A549 (cell line): ENCODE data around the gene RNF186. TPM values are rescaled to one million over a fixed set of nuclear protein-coding genes. Genes with fewer than 3 reads are reported as not detected.

Experiments used
- ATAC-seq, 2 experiments: fragments of 200-7000 bp in 1 of 2; fragments of >200 bp in 1 of 2; cut with Nextera tagmentation in 1 of 2; cut with Tn5 transposase in 1 of 2; 3 replicates each; pipeline versions ENCODE4 v1.8.0 to v1.9.1; 2018 to 2020; ENCODE audit warnings: mild to moderate bottlenecking in 1 of 2, moderate library complexity in 1 of 2
- CTCF ChIA-PET: fragments of 300-600 bp; sonication (Branson Sonifier 250); formaldehyde crosslinking; extraction: SDS; loops from one replicate; lab custom pipeline; 2021; ENCODE audit warnings: antibody characterized with exemption, inconsistent platforms; lab: Yijun Ruan, JAX
- POLR2A ChIA-PET: fragments of 350-600 bp; formaldehyde crosslinking; extraction: SDS; loops from one replicate; lab custom pipeline; 2021; ENCODE audit warnings: antibody characterized with exemption, inconsistent platforms; lab: Yijun Ruan, JAX
- DNase-seq, 2 experiments: peaks; one replicate each; pipeline versions ENCODE4 v3.0.0 to v3.0.0-alpha.2; 2011 to 2016; ENCODE audit warnings: low read depth in 1 of 2, low spot score in 1 of 2
- FAIRE-seq: peaks from 2 replicates; lab custom pipeline; 2011; peaks lifted over from hg19 to GRCh38; lab: Jason Lieb, UNC
- H3K27ac ChIP-seq, 2 experiments: fragments of >200 bp; sonication (Bioruptor Twin); formaldehyde crosslinking; 3 replicates each; pipeline ENCODE4 v1.5.1; 2016 to 2017
- H3K4me1 ChIP-seq: fragments of >200 bp; sonication (Bioruptor Twin); formaldehyde crosslinking; 3 replicates; pipeline ENCODE4 v1.6.1; 2016
- H3K4me2 ChIP-seq: fragments of >200 bp; sonication (Bioruptor Twin); formaldehyde crosslinking; 3 replicates; pipeline ENCODE4 v1.6.1; 2016
- H3K4me3 ChIP-seq: fragments of >200 bp; sonication (Bioruptor Twin); formaldehyde crosslinking; 3 replicates; pipeline ENCODE4 v1.5.1; 2016
- H3K9me3 ChIP-seq: fragments of >200 bp; sonication (Bioruptor Twin); formaldehyde crosslinking; 3 replicates; pipeline ENCODE4 v1.6.1; 2016
- CHD4 ChIP-seq: fragments of 200-600 bp; sonication (generic); IDR thresholded peaks from 2 replicates; pipeline ENCODE4 v1.6.1; 2016; ENCODE audit warnings: antibody characterized with exemption, mild to moderate bottlenecking, borderline replicate concordance
- EHMT2 ChIP-seq: fragments of 200-600 bp; sonication (generic); IDR thresholded peaks from 2 replicates; pipeline ENCODE4 v1.6.1; 2016; ENCODE audit warnings: antibody characterized with exemption, low read depth, mild to moderate bottlenecking, moderate library complexity
- EP300 ChIP-seq, 2 experiments: fragments of >200 bp; sonication (Bioruptor Twin); formaldehyde crosslinking; IDR thresholded peaks; 2 replicates in 1 of 2; 3 replicates in 1 of 2; pipeline ENCODE4 v1.6.1; 2016 to 2017
- FOSB ChIP-seq: fragments of 250-450 bp; sonication (Bioruptor Pico); IDR thresholded peaks from 2 replicates; pipeline ENCODE4 v1.5.0; 2020; ENCODE audit warnings: mild to moderate bottlenecking, moderate library complexity
- GATA3 ChIP-seq: IDR thresholded peaks from 2 replicates; pipeline ENCODE4 v1.6.1; 2012; ENCODE audit warnings: borderline replicate concordance
- HOXA7 ChIP-seq: fragments of 250-450 bp; sonication (Bioruptor Pico); IDR thresholded peaks from 2 replicates; pipeline ENCODE4 v1.5.0; 2020; ENCODE audit warnings: mild to moderate bottlenecking, moderate library complexity
- JUN ChIP-seq, 2 experiments: fragments of >200 bp; sonication (Bioruptor Twin); formaldehyde crosslinking; IDR thresholded peaks; 2 replicates in 1 of 2; 3 replicates in 1 of 2; pipeline ENCODE4 v1.6.1; 2016 to 2017
- KDM5A ChIP-seq: fragments of 200-600 bp; sonication (generic); IDR thresholded peaks from 2 replicates; pipeline ENCODE4 v1.6.1; 2016; ENCODE audit warnings: antibody characterized with exemption, mild to moderate bottlenecking
- MYC ChIP-seq: IDR thresholded peaks from 2 replicates; pipeline ENCODE4 v1.6.1; 2012; ENCODE audit warnings: mild to moderate bottlenecking, inconsistent platforms, low read length, improper control_type of control experiment, borderline replicate concordance
- POLR2A ChIP-seq: IDR thresholded peaks from 2 replicates; pipeline ENCODE4 v1.6.1; 2012; ENCODE audit warnings: mild to moderate bottlenecking, low read length
- RAD21 ChIP-seq, 2 experiments: fragments of >200 bp in 1 of 2; sonication (Bioruptor Twin) in 1 of 2; formaldehyde crosslinking in 1 of 2; IDR thresholded peaks in 1 of 2; conservative IDR thresholded peaks in 1 of 2; 2 replicates in 1 of 2; 3 replicates in 1 of 2; pipeline ENCODE4 v1.6.1; 2012 to 2018; ENCODE audit warnings: inconsistent platforms in 1 of 2
- SMC3 ChIP-seq: fragments of >200 bp; sonication (Bioruptor Twin); formaldehyde crosslinking; IDR thresholded peaks from 3 replicates; pipeline ENCODE4 v1.6.1; 2018; ENCODE audit warnings: inconsistent platforms
- SREBF2 ChIP-seq: fragments of 450-650 bp; IDR thresholded peaks from 2 replicates; pipeline ENCODE4 v1.6.1; 2014; ENCODE audit warnings: mild to moderate bottlenecking, moderate library complexity
- ZC3H11A ChIP-seq: fragments of 450-650 bp; IDR thresholded peaks from 2 replicates; pipeline ENCODE4 v1.6.1; 2014; ENCODE audit warnings: antibody characterized with exemption, mild to moderate bottlenecking
- WGBS: methylation state at CpG from one replicate; pipeline ENCODE4 v1.1.6; 2017; ENCODE audit errors: missing lambda C conversion rate; 5-methylcytosine and 5-hydroxymethylcytosine counted together
- polyA minus RNA-seq: library from RNA; depleted of rRNA, polyadenylated mRNA; stranded (reverse); fragments of >200 nt; gene quantifications from 2 replicates; pipeline ENCODE4 v1.2.3, GENCODE V29; 2011; rRNA and poly(A)+ RNA removed
- polyA plus RNA-seq, 4 experiments: library from polyadenylated mRNA; depleted of rRNA in 3 of 4; stranded (reverse); fragments of >200 nt; fragmentation: RNase III in 1 of 4; extraction: RNeasy Plus Mini Kit Qiagen cat#74134 plus additional on column Dnase treatment in 1 of 4; gene quantifications; 2 replicates in 3 of 4; 3 replicates in 1 of 4; pipeline ENCODE4 v1.2.3, GENCODE V29; 2011 to 2017
- TF ChIP-seq, protein P1 (sequence below): fragments of 200-600 bp; sonication (generic); IDR thresholded peaks from 2 replicates; pipeline ENCODE4 v1.6.1; 2016; ENCODE audit warnings: antibody characterized with exemption, mild to moderate bottlenecking, moderate library complexity
- TF ChIP-seq, protein P2 (sequence below): fragments of >200 bp; sonication (Bioruptor Twin); formaldehyde crosslinking; IDR thresholded peaks from 3 replicates; pipeline ENCODE4 v1.5.1; 2016
- TF ChIP-seq, protein P3 (sequence below): fragments of 150-350 bp; IDR thresholded peaks from 2 replicates; pipeline ENCODE4 v1.6.1; 2014; ENCODE audit warnings: low read depth, mild to moderate bottlenecking, low read length

RNF186 gene, protein sequence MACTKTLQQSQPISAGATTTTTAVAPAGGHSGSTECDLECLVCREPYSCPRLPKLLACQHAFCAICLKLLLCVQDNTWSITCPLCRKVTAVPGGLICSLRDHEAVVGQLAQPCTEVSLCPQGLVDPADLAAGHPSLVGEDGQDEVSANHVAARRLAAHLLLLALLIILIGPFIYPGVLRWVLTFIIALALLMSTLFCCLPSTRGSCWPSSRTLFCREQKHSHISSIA
- not detected in 2 replicates for polyA plus RNA-seq (2011; rRNA removed)
- not detected in 2 replicates for polyA plus RNA-seq (2012; cell fraction: cytosol; rRNA removed)
- not detected in 2 replicates for polyA plus RNA-seq (2012; cell fraction: nucleus; rRNA removed)
- polyA plus RNA-seq (2017; fragmentation: RNase III; extraction: RNeasy Plus Mini Kit Qiagen cat#74134 plus additional on column Dnase treatment) = not detected in 3 replicates
- not detected in 2 replicates for polyA minus RNA-seq

DNA sequence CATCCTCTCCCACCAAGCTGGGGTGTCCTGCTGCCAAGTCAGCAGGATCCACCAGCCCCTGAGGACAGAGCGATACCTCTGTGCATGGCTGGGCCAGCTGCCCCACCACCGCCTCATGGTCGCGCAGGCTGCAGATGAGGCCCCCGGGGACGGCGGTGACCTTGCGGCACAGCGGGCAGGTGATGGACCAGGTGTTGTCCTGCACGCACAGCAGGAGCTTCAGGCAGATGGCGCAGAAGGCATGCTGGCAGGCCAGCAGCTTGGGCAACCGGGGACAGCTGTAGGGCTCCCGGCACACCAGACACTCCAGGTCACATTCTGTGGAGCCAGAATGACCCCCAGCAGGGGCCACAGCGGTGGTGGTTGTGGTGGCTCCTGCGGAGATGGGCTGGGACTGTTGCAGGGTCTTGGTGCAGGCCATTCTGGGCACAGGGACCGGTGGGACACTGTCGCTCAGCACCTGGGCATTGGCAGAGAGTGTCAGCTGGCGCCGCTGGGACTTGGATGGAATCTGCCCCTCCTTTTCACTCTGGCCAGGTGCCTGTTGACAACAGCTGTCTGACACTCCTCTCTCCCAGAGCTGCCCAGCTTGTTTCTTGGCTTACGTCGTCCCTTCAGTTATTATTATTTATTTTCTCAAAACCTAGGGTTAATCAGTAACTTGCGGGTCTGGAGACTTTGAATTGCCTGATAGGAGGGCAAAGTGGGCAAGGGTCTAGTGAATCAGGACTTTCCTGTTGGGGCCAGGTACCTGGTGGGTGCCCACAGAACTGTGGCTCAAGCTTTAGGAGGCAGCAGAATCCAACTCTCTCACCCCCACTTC, at the start of gene RNF186:
TSS of gene RNF186 (minus strand) at position 603 of the 823 bp plus-strand sequence. CDS start at position 421, 182 bp downstream.
- POLR2A ChIA-PET = no interaction called here
- TF ChIP-seq EP300 (IDR thresholded peaks at IDR 0.05) (no peak), EHMT2 (no peak), SMC3 (no peak), SREBF2 (no peak), CHD4 (no peak), JUN (IDR thresholded peaks at IDR 0.05) (no peak), FOSB (CRISPR knock-in tag) (no peak), MYC (no peak), POLR2A (no peak), HOXA7 (CRISPR knock-in tag) (no peak), RAD21 (conservative IDR thresholded peaks at IDR 0.05 in 1 of 2, IDR thresholded peaks at IDR 0.05 in 1 of 2) (no peak), ZC3H11A (no peak), KDM5A (no peak), GATA3 (no peak)
- TF ChIP-seq, protein P1, sequence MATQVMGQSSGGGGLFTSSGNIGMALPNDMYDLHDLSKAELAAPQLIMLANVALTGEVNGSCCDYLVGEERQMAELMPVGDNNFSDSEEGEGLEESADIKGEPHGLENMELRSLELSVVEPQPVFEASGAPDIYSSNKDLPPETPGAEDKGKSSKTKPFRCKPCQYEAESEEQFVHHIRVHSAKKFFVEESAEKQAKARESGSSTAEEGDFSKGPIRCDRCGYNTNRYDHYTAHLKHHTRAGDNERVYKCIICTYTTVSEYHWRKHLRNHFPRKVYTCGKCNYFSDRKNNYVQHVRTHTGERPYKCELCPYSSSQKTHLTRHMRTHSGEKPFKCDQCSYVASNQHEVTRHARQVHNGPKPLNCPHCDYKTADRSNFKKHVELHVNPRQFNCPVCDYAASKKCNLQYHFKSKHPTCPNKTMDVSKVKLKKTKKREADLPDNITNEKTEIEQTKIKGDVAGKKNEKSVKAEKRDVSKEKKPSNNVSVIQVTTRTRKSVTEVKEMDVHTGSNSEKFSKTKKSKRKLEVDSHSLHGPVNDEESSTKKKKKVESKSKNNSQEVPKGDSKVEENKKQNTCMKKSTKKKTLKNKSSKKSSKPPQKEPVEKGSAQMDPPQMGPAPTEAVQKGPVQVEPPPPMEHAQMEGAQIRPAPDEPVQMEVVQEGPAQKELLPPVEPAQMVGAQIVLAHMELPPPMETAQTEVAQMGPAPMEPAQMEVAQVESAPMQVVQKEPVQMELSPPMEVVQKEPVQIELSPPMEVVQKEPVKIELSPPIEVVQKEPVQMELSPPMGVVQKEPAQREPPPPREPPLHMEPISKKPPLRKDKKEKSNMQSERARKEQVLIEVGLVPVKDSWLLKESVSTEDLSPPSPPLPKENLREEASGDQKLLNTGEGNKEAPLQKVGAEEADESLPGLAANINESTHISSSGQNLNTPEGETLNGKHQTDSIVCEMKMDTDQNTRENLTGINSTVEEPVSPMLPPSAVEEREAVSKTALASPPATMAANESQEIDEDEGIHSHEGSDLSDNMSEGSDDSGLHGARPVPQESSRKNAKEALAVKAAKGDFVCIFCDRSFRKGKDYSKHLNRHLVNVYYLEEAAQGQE = no peak
- TF ChIP-seq, protein P2, sequence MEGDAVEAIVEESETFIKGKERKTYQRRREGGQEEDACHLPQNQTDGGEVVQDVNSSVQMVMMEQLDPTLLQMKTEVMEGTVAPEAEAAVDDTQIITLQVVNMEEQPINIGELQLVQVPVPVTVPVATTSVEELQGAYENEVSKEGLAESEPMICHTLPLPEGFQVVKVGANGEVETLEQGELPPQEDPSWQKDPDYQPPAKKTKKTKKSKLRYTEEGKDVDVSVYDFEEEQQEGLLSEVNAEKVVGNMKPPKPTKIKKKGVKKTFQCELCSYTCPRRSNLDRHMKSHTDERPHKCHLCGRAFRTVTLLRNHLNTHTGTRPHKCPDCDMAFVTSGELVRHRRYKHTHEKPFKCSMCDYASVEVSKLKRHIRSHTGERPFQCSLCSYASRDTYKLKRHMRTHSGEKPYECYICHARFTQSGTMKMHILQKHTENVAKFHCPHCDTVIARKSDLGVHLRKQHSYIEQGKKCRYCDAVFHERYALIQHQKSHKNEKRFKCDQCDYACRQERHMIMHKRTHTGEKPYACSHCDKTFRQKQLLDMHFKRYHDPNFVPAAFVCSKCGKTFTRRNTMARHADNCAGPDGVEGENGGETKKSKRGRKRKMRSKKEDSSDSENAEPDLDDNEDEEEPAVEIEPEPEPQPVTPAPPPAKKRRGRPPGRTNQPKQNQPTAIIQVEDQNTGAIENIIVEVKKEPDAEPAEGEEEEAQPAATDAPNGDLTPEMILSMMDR = no peak
- TF ChIP-seq, protein P3, sequence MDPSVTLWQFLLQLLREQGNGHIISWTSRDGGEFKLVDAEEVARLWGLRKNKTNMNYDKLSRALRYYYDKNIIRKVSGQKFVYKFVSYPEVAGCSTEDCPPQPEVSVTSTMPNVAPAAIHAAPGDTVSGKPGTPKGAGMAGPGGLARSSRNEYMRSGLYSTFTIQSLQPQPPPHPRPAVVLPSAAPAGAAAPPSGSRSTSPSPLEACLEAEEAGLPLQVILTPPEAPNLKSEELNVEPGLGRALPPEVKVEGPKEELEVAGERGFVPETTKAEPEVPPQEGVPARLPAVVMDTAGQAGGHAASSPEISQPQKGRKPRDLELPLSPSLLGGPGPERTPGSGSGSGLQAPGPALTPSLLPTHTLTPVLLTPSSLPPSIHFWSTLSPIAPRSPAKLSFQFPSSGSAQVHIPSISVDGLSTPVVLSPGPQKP = no peak
- TF ChIP-seq, all 56 proteins: peak for 0
- ATAC-seq = no peak
- CTCF ChIA-PET = interaction anchor here (0.6 to 1.1 kb wide), 2 partner anchors 38 to 53 kb away, joined by 3 to 4 read pairs; no protein-coding TSS in a partner anchor
- H3K9me3 ChIP-seq = no peaks in the 10 kb centered on the region
- H3K4me2 ChIP-seq = no peak within 1 kb of the TSS
- DNase-seq = no peak
- no peak within 1 kb of the TSS for H3K4me3 ChIP-seq
- no peak within 1 kb of the TSS for H3K27ac ChIP-seq
- no peak for FAIRE-seq
- H3K4me1 ChIP-seq = no peaks in the 10 kb centered on the region
- 62% methylated on average over 11 of the region's 22 CpGs for WGBS
